Loucy (cell line): Measurements from ENCODE around the gene FHIT.

Source experiments
- H2AFZ ChIP-seq: fragments of 200-600 bp; sonication (generic); 2 replicates; pipeline ENCODE4 v1.6.0; 2016; ENCODE audit warnings: antibody characterized with exemption, mild to moderate bottlenecking, low read length, moderate library complexity
- H3F3A ChIP-seq: fragments of 200-600 bp; 2 replicates; pipeline ENCODE4 v1.6.0; 2016; ENCODE audit warnings: antibody characterized with exemption, low read depth, mild to moderate bottlenecking
- H3K27me3 ChIP-seq: fragments of 200-600 bp; sonication (generic); 2 replicates; pipeline ENCODE4 v1.6.1; 2014; ENCODE audit warnings: low read length, mild to moderate bottlenecking; ENCODE audit not compliant: insufficient read depth, poor library complexity, severe bottlenecking
- H3K36me3 ChIP-seq: fragments of 200-600 bp; sonication (generic); 2 replicates; pipeline ENCODE4 v1.6.1; 2016; ENCODE audit warnings: low read length; ENCODE audit not compliant: insufficient read depth
- H3K4me1 ChIP-seq: fragments of 200-600 bp; sonication (generic); 2 replicates; pipeline ENCODE4 v1.5.1; 2014; ENCODE audit warnings: low read length, mild to moderate bottlenecking; ENCODE audit not compliant: insufficient read depth, poor library complexity, severe bottlenecking
- H3K4me2 ChIP-seq: fragments of 200-600 bp; sonication (generic); 2 replicates; pipeline ENCODE4 v1.6.0; 2014; ENCODE audit warnings: antibody characterized with exemption, low read length, low read depth, mild to moderate bottlenecking; ENCODE audit not compliant: poor library complexity, severe bottlenecking
- H3K4me3 ChIP-seq: fragments of 200-600 bp; sonication (generic); 2 replicates; pipeline ENCODE4 v1.5.1; 2014; ENCODE audit warnings: low read length, mild to moderate bottlenecking, mixed read lengths; ENCODE audit not compliant: poor library complexity, severe bottlenecking
- H3K79me2 ChIP-seq: fragments of 200-600 bp; sonication (generic); 2 replicates; pipeline ENCODE4 v1.6.1; 2014; ENCODE audit warnings: low read length; ENCODE audit not compliant: insufficient read depth
- H3K9ac ChIP-seq: fragments of 200-600 bp; sonication (generic); 2 replicates; pipeline ENCODE4 v1.6.0; 2014; ENCODE audit warnings: mild to moderate bottlenecking, low read depth, low read length, moderate library complexity; ENCODE audit not compliant: poor library complexity, severe bottlenecking
- H3K9me2 ChIP-seq: fragments of 200-600 bp; sonication (generic); replicated peaks from 2 replicates; pipeline ENCODE4 v1.6.1; 2016; ENCODE audit warnings: low read depth, low read length, mixed read lengths
- H3K9me3 ChIP-seq: fragments of 200-600 bp; sonication (generic); 2 replicates; pipeline ENCODE4 v1.6.1; 2014; ENCODE audit warnings: mild to moderate bottlenecking, antibody characterized with exemption, low read length, low read depth; ENCODE audit not compliant: insufficient read depth
- H4K20me1 ChIP-seq: fragments of 200-600 bp; sonication (generic); 2 replicates; pipeline ENCODE4 v1.6.0; 2014; ENCODE audit warnings: antibody characterized with exemption, low read length, mild to moderate bottlenecking; ENCODE audit not compliant: insufficient read depth, poor library complexity, severe bottlenecking
- CTCF ChIP-seq: fragments of 200-600 bp; sonication (generic); conservative IDR thresholded peaks from 2 replicates; pipeline ENCODE4 v1.5.1; 2014; ENCODE audit warnings: mild to moderate bottlenecking, antibody characterized with exemption, low read length
- EZH2phosphoT487 ChIP-seq: fragments of 200-600 bp; IDR thresholded peaks from 2 replicates; pipeline ENCODE4 v1.6.1; 2018; ENCODE audit warnings: antibody characterized with exemption, mild to moderate bottlenecking, moderate library complexity, borderline replicate concordance

The FHIT gene

DNA sequence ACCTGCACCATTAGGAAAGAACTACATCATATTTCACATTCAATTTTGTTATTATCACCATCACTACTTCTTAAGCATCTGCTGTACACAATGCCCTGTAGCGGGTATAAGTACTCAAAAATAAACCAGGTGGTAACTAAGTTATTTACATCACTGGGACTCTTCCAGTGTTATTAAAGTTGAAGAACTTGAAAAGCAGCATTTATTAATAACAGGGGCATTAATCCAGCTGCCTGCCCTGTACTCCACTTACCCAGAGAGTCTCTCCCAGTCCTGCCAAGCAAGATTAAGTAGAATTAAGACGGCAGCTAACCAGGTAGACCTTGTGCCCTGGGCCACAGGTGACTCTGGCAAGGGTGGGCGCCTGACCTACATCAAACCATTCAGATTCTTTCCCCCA, 65.2 kb downstream of the FHIT start:
- Histone ChIP-seq H3K4me2 (no peak overlapping the region), H3K4me1 (peaks cover 5% of the 10 kb centered on the region), H4K20me1 (no peaks in the 10 kb centered on the region), H3K27me3 (no peaks in the 10 kb centered on the region), H3K9ac (no peak overlapping the region), H3K36me3 (no peaks in the 10 kb centered on the region), H3K4me3 (no peak overlapping the region), H3F3A (no peaks in the 10 kb centered on the region), H3K9me2 (no peaks in the 10 kb centered on the region), H3K9me3 (no peaks in the 10 kb centered on the region), H3K79me2 (no peaks in the 10 kb centered on the region), H2AFZ (no peak overlapping the region)
- TF ChIP-seq CTCF (no peak), EZH2phosphoT487 (no peak)

- Histone ChIP-seq H3K9me3 (no peaks in the 10 kb centered on the region), H3K9ac (no peak overlapping the region), H3F3A (no peaks in the 10 kb centered on the region), H3K36me3 (no peaks in the 10 kb centered on the region), H3K4me3 (no peak overlapping the region), H2AFZ (no peak overlapping the region), H3K27me3 (no peaks in the 10 kb centered on the region), H3K4me1 (peaks cover 5% of the 10 kb centered on the region), H3K4me2 (no peak overlapping the region), H3K79me2 (no peaks in the 10 kb centered on the region), H3K9me2 (no peaks in the 10 kb centered on the region), H4K20me1 (no peaks in the 10 kb centered on the region)
- no peak for TF ChIP-seq CTCF
- TF ChIP-seq EZH2phosphoT487 = no peak
Observed at GRCh38 chr3:61184956-61185355, 66.3 kb downstream of the FHIT start.

- Histone ChIP-seq H3K36me3 (no peaks in the 10 kb centered on the region), H3K9me2 (no peaks in the 10 kb centered on the region), H4K20me1 (no peaks in the 10 kb centered on the region), H3K9ac (no peak overlapping the region), H3K4me1 (peaks cover 5% of the 10 kb centered on the region), H2AFZ (no peak overlapping the region), H3K9me3 (no peaks in the 10 kb centered on the region), H3K4me2 (no peak overlapping the region), H3K79me2 (no peaks in the 10 kb centered on the region), H3F3A (no peaks in the 10 kb centered on the region), H3K27me3 (no peaks in the 10 kb centered on the region), H3K4me3 (no peak overlapping the region)
- TF ChIP-seq EZH2phosphoT487 (no peak), CTCF (no peak)
Observed at GRCh38 chr3:61182662-61183061, 68.6 kb downstream of the FHIT start.
